T-helper 22 cell (primary cell): ENCODE measurements around the gene TCFL5.
A peak's percentile ranks its signal among the peaks of the same experiment; 100 is the strongest.

Experiments
- DNase-seq: peaks from one replicate; pipeline ENCODE4 v3.0.0-alpha.2; 2020; ENCODE audit warnings: low read depth

TCFL5 gene

DNA sequence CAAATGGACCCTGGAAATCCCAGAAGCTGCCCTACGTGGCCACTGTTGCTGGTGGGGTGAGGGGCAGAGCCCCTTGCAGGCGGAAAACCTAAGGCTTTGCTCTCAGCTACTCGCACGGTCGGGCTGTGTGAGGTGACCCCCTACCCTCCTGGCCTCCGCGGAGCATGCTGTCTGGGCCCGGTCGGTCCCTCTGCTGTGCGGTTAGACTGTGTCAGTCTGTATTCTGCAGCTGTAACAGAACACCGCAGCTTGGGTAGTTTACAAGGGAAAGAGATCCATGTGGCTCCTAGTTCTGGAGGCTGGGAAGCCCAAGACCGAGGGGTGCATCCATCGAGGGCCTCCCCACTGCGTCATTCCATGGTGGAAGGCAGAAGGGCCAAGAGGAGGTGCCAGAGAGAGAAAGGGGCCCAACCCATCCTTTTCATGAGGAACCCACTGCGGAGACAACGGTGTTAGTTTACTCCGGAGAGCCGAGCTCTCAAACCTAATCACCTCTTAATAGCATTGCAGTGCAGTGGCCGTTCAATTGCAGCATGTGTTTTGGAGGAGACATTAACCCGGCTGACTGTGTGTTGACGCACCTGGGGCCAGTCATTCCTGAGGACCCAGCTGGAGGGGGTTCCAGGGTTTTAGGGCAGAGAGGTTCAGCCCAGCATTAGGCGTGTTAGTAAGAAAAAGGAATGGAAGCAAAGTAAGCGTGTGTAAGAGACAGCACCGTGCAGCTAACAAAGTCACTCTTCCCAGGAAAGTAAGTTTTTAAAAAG, 26.5 kb downstream of the TCFL5 start:
- no peak for DNase-seq

DNA sequence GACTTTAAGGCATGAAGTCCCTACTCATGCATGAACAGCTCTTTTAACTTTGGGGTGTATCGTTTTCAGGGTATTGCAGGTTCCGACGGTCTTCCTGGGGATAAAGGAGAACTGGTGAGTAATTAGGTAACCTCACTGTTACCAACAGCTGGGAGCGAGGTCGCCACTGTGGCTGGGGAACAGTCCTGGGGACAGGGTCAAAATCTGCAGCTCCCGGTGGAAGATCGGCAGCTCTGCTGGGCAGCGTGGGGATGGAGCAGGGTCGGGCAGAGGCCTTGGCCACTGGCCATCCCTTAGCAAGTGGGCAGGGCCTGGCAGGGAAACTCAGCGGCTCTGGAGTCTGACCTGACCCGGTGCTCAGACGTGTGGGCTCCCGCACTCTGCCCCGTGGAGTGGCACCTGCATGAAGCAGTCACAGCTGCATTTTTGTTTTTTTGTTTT, 28.7 kb downstream of the TCFL5 start:
- no peak for DNase-seq

DNA sequence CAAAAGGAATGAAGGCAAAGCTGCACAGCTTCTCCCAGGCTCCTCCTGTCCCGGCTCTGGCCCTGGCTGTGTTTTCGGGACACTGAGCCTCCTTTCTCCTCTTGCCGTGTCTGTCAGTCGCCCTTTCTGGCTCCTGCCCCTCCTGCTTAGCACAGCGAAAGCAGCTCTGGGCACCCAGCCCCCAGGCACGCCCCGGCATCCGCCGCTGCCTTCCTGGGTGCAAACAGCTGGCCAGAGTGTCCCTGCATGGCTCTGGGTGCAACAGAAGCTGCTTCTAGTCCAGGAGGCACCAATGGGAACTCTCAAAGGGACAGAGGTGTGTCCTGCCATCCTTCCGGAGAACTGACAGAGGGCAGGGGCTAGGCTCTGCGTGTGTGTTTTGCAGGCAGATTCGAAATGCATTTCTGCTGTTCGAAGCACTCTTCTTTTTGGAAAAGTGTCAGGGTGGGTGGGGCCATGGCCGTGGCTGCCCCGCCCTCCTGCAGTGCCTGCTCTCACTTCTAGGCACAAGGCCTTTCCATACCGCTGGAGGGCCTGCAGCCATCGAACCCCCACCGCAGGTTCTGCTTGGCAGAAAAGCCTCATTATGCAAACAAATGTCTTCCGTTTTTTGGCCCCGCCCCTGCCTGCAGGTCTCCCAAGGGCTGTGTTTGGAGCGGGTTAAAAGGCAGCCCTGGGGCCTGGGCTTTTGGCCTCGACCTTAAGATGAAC, 29.3 kb downstream of the TCFL5 start:
- no peak for DNase-seq

DNA sequence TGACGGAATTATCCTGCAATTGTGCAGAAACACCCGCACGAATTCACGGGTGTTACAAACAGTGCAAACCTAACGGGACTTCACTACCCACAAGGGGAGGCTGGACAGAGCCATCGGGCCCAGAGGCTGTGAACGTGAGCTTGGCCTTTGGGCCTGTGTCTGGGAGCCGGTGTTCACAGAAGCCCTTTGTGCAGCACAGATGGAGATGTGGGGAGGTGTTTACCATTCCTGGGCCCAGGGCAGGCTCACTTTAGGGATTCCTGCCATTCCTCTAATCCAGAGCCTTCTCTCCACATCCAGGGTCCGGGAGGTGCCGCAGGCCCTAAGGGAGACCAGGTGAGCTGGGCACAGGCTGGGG, 29.8 kb downstream of the TCFL5 start:
- DNase-seq: no peak

DNA sequence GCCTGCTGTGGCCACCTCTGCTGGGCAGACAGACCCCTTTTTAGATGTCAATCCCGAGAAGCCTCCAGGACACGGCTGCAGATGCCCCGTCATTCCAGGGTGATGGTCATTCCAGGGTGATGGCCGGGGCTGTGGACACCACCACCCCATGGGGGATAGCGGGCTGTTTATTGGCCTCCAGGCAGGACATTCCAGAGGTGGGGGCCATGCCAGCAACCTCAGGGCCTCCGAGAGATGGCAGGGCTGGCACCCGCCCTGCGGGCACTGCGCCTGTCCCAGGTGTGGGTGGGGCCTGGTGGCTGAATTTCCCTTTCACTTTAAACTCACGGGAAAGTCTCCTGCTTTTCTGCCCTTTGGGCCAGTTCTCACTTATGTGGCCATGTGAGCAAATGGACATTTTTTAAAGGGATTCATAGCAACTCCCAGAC, 30.2 kb downstream of the TCFL5 start:
- no peak for DNase-seq

DNA sequence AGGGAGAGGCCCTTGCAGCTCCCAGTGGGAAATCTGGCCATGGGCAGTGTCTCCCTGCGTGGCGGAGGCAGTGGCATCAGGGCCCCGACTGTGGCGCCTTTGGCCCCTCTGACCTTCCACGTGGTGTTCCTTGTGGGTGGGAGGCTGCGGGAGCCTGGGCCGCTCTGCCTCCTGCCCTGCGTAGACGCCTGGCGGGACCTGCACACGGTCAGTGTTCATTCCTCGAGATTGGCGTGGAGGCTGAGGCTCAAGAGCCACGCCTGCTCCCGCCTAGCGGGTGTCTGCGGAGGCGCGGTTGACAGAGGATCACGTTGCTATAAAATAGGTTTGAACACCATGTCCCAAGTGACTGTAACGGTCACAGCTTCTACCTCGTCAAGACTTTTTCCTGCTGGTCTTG, 30.8 kb downstream of the TCFL5 start:
- DNase-seq: no peak

DNA sequence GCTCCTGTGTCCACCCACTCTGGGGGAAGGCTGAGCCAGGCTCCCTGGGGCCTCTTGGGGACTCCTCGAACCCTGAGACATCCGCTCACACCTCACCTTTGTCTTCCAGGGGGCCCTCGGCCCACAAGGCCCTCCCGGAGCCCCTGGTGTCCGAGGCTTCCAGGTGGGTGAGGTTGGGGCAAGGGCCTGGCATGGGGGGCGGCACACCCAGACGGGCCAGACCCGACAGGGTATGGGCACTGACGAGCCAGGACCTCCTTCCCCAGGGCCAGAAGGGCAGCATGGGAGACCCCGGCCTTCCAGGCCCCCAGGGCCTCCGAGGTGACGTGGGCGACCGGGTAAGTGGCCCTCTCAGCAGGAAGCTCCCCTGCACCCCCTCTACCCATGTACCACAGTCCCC, 31.4 kb downstream of the TCFL5 start:
- DNase-seq: no peak

DNA sequence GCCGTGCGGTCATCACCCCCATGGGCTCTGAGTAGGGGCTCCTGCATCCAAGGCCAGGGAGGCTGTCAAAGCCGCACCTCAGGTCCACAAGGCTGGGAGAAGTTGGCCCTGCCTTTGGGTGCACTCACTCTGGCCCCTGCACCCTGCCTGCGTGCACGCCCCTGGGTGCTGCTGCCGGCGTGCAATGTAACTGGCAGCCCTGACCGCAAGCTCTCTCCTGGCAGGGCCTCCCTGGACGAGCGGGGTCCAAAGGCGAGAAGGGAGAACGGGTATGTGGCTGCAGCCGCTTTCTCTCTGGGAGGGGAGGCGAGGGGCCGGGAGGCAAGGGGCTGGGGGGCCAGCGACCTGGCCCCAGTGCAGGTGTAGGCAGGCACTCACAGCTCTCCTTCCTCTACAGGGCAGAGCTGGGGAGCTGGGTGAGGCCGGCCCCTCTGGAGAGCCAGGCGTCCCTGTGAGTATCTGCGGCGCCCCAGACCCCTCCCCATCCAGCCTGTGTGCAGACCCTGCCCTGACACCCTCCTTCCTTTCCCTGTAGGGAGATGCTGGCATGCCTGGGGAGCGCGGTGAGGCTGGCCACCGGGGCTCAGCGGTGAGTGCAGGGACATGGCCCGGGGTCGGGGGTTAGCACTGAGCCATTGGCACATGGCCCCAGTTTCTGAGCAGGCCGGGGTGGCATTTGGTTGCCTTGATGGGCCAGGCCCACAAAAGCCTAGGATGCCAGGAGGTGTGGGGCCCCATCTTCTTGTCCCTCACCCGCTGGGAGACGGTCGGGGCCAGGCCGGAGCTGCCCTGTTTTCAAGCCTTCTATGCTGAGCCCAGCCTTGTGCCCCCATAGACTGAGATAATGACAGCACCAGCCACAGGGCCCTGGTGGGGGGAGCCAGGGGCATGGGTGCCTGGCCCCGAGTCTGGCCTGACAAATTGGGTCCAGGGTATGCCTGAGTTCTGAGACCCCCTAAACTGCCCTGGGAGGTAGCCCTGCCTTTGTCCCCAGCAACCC, 32.1 kb downstream of the TCFL5 start:
- DNase-seq: no peak

DNA sequence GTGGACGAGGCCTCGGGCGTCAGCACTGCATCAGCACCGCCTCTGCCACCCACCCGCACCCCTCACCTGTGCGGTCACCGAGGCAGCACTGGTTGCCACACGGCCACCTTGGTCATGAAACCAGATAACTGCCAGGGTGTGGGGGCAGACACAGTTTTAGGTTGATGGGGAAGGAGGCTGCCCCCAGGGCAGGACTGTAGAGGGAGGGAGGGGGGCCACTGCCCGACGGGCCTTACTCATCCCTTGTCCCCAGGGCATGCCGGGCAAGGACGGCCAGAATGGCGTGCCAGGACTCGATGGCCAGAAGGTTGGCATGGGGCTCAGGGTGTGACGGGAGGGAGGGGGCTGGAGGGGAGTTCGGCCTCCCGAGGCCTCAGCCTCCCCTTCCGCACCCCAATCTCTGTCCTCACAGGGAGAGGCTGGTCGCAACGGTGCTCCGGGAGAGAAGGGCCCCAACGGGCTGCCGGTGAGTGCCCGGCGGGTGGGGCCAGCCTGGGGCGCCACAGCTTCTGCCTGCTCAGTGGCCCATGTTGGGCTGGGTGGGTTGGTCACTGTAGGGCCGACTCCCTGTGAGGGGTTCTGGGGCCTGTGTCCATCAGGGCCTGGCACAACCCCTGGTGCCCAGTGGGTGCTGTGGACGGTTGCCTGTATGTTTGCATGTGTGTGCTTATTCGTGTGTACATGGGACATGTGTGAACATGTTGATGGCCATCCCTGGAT, 33.0 kb downstream of the TCFL5 start:
- no peak for DNase-seq

DNA sequence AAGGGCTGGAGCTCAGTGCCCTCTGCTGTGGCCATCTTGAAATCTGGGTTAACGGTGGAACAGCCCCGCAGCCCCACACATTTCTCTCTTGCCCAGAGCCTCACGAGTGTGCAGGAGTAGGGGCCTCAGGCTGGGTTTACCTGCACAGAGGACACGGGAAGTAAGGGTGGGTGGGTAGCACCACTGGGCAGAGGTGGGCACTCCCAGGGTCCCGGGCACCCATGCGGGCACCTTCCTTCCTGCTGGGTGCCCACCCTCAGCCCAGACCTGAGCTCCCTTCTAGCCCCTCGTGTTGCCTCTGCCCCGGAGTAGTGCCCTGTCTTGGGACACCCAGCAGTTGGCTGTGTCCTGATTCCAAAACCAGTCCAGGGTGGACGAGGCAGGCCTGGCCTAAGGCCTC, 33.6 kb downstream of the TCFL5 start:
- no peak for DNase-seq

DNA sequence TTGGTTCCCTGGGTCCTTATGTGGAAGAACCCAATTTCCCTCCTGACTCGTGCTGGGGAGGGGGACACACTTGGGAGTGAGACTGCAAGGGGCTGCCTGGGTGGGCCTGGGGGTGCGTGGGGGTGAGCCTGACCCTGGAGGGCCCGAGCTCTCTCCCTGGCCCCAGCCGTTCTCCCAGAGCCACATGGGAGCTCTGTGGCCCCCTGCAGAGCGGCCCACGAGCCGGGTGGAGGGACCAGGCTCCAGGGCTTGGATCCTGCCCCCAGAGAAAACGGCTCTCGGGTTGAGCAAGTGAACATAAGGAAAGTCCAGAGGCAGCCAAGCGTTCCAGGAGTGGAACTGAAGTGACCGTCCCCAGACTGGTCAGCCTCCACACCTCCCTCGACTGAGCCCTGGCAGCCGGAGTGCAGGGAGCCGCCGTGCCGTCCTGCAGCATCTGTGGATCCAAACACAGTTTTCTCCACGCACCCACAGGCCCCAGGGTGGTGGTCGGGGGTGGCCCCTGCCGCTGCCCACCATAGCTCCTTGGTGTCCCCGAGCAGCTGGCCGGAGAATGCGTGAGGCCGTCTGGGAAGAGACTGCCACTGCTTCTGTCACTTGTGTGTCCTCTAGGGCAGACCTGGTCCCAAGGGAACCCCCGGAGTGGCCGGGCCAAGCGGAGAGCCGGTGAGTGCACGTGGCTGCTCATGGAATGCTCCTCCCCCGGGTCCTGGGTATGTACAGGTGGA, 34.1 kb downstream of the TCFL5 start:
- no peak for DNase-seq

DNA sequence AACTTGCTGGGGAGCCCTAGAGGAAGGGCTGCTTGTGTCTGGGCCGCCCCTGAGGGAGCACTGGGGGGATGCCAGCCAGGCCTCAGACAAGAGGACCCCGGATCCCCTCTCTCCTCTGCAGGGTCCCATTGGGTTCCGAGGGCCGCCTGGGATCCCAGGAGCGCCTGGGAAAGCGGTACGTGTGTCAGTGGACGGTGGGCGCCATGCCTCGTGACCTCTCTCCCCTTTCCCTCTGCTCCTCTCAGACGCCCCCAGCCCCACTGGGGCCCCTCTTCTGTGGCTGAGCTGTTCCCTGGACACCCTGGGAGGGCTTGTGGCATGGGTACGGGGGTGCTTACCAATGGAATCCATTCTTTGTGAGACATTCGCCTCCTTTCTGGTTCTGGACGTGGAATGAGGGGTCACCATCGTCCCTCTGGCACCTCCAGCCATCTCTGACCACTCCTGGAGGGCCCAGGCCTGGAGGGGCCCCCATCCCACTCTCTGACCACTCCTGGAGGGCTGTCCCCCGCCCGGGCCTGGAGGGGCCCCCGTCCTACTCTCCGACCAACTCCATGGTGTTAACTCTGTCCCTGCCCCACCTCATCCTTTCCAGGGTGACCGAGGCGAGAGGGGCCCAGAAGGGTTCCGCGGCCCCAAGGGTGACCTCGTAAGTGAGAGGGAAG, 34.8 kb downstream of the TCFL5 start:
- DNase-seq: no peak

DNA sequence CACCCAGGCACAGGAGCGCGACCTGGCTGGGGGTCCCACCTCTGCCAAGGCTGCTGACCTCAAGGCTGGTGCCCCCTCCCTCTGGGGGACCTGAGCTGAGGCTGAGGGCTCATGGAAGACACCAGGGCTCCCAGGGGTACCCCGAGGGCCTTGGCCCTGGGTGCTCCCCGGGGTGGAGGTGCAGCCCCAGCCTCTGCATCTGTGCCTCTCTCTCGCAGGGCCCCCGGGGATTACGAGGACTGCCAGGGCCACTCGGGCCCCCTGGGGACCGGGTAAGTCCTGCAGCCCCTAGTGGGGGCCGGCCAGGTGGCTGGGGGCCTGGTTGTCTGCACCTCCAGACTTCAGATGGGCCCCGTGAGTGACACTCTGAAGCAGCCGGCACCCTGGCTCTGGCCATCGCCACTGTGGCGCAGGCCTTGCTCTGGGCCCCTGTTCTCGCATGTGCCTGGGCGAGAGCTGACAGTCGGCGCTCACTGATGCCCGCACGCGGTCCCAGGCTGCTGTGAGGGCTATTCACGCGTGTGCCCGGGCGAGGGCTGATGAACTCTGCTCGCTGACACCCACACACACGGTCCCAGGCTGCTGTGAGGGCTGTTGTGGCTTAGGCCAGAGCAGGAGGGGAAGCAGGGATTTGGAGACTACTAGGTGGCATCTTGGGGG, 35.5 kb downstream of the TCFL5 start:
- no peak for DNase-seq

DNA sequence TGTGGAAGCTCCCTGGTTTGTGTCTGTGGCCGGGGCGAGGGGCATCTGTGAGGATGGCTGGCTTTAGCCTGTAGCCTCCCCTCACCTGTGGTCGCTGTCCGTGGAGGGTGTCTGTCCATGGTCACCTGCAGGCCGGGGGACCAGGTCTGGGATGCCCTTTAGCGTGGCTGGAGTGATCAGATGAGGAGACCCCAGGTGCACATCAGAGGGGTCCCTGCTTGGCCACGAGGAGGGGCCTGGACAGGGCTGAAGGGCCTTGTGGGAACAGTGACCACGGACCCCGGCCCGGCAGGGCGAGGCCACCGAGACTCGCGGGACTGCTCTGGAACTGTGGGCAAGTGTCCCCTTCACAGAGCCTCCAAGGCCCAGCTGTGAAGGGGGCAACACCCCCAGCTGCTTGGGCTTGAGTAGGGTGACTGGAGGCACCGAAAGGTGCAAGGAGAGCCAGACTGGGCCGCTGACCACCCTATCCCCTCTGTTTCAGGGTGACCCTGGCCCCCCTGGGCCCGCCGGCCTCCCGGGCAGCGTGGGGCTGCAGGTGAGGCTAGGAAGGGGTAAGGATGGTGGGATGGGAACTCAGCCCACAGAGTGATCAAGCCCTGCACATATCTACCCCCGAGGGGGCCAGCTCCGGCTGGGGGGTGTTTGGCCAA, 36.2 kb downstream of the TCFL5 start:
- DNase-seq: no peak

DNA sequence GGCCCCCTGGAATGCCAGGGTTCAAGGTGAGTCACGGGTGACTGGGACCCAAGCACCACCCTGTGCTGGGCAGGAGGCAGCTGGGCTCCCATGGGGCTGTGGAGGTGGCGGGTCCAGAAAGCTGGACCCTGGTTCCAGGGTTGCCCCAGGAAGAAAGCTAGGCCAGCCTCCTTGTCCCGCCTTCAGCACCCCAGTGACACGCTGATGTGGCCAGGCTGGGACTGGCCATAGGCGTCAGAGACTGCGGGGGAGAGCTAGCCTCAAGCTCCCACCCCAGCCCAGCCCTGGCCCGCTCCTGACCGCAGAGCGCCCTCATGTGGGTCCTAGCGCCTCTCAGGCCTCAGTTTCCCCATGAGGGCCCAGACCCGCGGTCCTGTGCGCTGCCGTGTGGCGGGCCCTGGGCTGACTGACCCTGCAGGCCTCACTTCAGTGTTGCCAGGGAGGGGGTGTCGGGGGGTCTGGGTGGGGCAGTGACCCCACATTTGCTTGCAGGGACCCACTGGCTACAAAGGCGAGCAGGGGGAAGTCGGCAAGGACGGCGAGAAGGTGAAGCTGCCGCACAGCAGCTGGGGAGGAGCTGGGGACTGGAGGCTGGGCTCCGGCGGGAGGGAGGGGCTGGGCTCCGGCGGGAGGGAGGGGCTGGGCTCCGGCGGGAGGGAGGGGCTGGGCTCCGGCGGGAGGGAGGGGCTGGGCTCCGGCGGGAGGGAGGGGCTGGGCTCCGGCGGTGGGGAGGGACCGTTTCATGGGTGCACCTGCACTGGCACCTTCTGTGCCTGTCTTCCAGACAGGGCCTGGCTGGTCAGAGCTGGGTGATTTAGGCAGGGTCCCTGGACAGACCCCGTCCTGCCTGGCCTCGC, 36.9 kb downstream of the TCFL5 start:
- DNase-seq: peak; percentile 54

DNA sequence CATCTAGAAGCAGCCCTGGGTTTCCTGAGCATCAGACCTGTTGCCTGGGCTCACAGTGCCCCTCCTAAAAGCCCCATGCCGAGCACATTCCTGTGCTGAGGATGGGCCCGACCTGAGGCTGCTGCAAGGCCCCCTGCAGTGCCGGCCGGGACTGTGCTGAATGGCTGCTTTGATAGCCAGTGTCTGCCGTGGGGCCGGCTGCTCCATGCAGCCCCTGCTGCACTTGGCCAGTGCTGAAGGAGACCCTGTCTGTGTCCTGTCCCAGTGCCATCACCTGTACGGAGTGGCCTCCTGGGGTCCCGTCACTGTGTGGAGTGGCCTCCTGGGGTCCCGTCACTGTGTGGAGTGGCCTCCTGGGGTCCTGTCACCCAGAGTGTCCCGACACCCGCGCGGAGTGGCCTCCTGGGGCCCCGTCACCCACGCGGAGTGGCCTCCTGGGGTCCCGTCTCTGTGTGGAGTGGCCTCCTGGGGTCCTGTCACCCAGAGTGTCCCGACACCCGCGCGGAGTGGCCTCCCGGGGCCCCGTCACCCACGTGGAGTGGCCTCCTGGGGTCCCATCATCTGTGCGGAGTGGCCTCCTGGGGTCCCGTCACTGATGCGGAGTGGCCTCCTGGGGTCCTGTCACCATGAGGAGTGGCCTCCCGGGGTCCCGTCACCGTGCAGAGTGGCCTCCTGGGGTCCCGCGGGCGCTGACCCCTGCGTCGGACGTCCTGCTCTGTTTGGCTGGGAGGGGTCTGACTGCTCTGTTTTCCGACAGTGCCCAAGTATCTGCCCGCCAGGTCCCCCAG, 37.7 kb downstream of the TCFL5 start:
- no peak for DNase-seq

DNA sequence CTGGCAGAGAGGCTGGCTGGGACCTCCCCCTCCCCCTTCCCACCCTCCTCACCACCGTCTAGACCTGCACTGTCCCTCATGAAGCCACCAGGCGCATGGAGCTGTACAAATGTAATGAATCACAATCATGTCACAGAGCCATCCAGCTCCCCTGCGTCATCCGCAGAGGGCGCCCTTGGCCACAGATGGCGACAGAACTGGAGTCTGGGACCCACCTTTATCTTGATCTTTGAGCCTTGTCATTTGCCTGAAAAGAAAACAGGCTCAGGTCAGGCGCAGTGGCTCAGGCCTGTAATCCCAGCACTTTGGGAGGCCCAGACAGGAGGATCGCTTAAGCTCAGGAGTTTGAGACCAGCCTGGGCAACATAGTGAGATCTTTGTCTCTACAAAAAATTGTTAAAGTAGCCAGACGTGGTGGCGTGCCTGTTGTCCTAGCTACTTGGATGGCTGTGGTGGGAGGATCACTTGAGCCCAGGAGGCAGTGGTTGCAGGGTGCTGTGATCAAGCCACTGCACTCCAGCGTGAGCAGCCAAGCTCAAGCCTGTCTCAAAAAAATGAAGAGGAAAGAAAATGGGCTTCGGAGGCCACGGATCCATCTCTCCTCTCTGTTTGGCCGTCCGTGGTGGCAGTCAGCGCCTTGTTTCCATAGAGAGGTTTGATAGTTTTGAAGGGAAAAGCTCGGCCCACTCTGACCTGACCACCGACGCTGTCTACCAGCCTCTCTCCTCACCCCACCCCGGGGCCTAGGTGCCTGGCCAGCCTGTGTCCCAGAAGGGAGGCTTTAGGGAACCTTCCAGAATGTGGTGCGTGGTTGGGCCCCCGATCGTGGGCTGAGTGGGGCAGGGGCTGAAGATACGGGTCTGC, 38.6 kb downstream of the TCFL5 start:
- no peak for DNase-seq
